ENCODE measurements around the gene FOXP1. TPM values are rescaled to one million over a fixed set of nuclear protein-coding genes. Genes with fewer than 3 reads are reported as not detected.

The FOXP1 gene
- total and polyA plus RNA-seq, 8 donors: 13.4 to 74.1 (median 44.1) TPM

- DNase-seq (no peak), FAIRE-seq (no peak), ATAC-seq (no peak)
- Histone ChIP-seq H3K27me3 (no peaks in the 10 kb centered on the region), H3K36me3 (peaks cover 0 to 32% (median 7%) of the 10 kb centered on the region in 3 donors), H3K4me1 (peaks cover 0 to 5% (median 0%) of the 10 kb centered on the region in 3 donors), H3K27ac (no peak overlapping the region), H3K4me3 (no peak overlapping the region), H3K9me3 (no peaks in the 10 kb centered on the region)
- intact Hi-C loops (cut with DNase I): no loop called here
- 95 to 96% methylated on average over 5 of the region's 5 CpGs for WGBS, 2 donors
- TF ChIP-seq, protein P1, sequence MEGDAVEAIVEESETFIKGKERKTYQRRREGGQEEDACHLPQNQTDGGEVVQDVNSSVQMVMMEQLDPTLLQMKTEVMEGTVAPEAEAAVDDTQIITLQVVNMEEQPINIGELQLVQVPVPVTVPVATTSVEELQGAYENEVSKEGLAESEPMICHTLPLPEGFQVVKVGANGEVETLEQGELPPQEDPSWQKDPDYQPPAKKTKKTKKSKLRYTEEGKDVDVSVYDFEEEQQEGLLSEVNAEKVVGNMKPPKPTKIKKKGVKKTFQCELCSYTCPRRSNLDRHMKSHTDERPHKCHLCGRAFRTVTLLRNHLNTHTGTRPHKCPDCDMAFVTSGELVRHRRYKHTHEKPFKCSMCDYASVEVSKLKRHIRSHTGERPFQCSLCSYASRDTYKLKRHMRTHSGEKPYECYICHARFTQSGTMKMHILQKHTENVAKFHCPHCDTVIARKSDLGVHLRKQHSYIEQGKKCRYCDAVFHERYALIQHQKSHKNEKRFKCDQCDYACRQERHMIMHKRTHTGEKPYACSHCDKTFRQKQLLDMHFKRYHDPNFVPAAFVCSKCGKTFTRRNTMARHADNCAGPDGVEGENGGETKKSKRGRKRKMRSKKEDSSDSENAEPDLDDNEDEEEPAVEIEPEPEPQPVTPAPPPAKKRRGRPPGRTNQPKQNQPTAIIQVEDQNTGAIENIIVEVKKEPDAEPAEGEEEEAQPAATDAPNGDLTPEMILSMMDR (IDR thresholded peaks at IDR 0.05): no peak
Observed at GRCh38 chr3:71045212-71045916, 538.2 kb downstream of the FOXP1 start.

- Histone ChIP-seq H3K4me1 (no peaks in the 10 kb centered on the region), H3K27ac (no peak overlapping the region), H3K9me3 (no peaks in the 10 kb centered on the region), H3K36me3 (peaks cover 0 to 46% (median 7%) of the 10 kb centered on the region in 3 donors), H3K27me3 (no peaks in the 10 kb centered on the region), H3K4me3 (no peak overlapping the region)
- WGBS, 2 donors: 90 to 92% methylated on average over 9 of the region's 9 CpGs
- TF ChIP-seq, protein P1 (IDR thresholded peaks at IDR 0.05): no peak
- FAIRE-seq: no peak
- no peak for DNase-seq
- intact Hi-C loops (cut with DNase I): no loop called here
- ATAC-seq: no peak
Observed at GRCh38 chr3:71042759-71043158, 540.8 kb downstream of the FOXP1 start.

DNA sequence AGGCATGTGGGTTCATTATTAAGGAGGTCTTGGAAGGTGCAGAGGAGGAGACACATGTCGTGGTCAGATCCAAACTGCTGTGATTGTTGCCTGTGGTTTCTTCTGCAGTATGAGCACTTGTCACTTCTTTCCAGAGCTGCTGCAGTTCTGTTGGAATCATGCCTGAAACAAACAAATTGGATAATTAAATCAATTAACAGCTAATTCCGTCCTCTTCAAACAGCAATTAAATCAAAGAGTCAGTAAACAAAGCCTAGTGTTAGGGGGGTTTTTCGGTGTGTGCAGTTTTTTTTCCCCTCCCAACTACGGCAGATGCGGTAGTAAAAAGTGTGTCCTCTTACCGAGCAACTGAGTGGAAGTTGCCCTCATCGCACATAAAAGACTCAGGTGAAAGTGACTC lies 542.2 kb downstream of the FOXP1 start:
- DNase-seq (no peak), FAIRE-seq (no peak), ATAC-seq (no peak)
- TF ChIP-seq, protein P1 (IDR thresholded peaks at IDR 0.05): no peak
- no peak overlapping the region for H3K4me3 ChIP-seq
- intact Hi-C loops (cut with DNase I): no loop called here
- H3K27ac ChIP-seq: no peak overlapping the region
- no peaks in the 10 kb centered on the region for H3K9me3 ChIP-seq
- 90% methylated on average over 7 of the region's 7 CpGs for WGBS, 2 donors
- H3K27me3 ChIP-seq: no peaks in the 10 kb centered on the region
- peaks cover 0 to 40% (median 7%) of the 10 kb centered on the region in 3 donors for H3K36me3 ChIP-seq
- H3K4me1 ChIP-seq: no peaks in the 10 kb centered on the region

DNA sequence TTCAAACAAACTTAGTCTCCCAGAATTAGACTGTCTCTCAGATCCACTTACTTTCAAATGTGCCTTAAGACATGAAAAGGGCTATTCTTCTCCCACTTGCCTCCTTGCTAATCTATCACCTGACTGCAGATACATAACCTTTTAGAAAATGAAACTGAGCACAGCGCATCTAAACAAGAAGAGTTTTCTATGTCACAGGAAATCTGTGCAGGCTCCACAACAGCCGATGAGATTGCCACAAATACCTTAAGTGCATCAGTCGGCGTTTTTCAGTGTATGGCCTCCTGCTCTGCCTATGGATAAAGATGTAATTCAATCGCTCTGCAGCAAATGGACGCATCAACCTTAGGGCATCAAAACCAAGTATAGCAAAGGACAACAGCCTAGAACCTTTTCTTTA lies 544.2 kb downstream of the FOXP1 start:
- ATAC-seq: no peak
- DNase-seq: no peak
- H3K27ac ChIP-seq: no peak overlapping the region
- intact Hi-C loops (cut with DNase I): no loop called here
- FAIRE-seq: no peak
- H3K27me3 ChIP-seq: no peaks in the 10 kb centered on the region
- no peak overlapping the region for H3K4me3 ChIP-seq
- WGBS, 2 donors: 89 to 92% methylated on average over 6 of the region's 6 CpGs
- H3K36me3 ChIP-seq: peaks cover 0 to 31% (median 7%) of the 10 kb centered on the region in 3 donors
- TF ChIP-seq, protein P1 (IDR thresholded peaks at IDR 0.05): no peak
- no peaks in the 10 kb centered on the region for H3K4me1 ChIP-seq
- H3K9me3 ChIP-seq: no peaks in the 10 kb centered on the region

GRCh38 chr3:71037775-71038174 lies 545.8 kb downstream of the FOXP1 start:
- intact Hi-C loops (cut with DNase I): no loop called here

More at GRCh38 chr3:71037775-71038174, 545.8 kb downstream of the FOXP1 start:
- 88% methylated on average over 7 of the region's 7 CpGs for WGBS, 2 donors
- no peaks in the 10 kb centered on the region for H3K27me3 ChIP-seq
- DNase-seq (no peak), FAIRE-seq (no peak), ATAC-seq (no peak)
- TF ChIP-seq, protein P1 (IDR thresholded peaks at IDR 0.05): no peak
- H3K9me3 ChIP-seq: no peaks in the 10 kb centered on the region
- no peak overlapping the region for H3K27ac ChIP-seq
- peaks cover 0 to 31% (median 7%) of the 10 kb centered on the region in 3 donors for H3K36me3 ChIP-seq
- H3K4me1 ChIP-seq: no peaks in the 10 kb centered on the region
- no peak overlapping the region for H3K4me3 ChIP-seq
